NCI-H2029 (cell line): ENCODE data around the gene ICAM2.

Experiments used
- DNase-seq: peaks from one replicate; lab custom pipeline; 2025; lab: John Stamatoyannopoulos, UW

The ICAM2 gene

GRCh38 chr17:63974594-63975192 is 45.7 kb downstream of the ICAM2 start:
- no peak for DNase-seq

GRCh38 chr17:63973930-63974593 is 46.4 kb downstream of the ICAM2 start:
- DNase-seq: peak; percentile 45

GRCh38 chr17:63973247-63973646 is 47.2 kb downstream of the ICAM2 start:
- no peak for DNase-seq

GRCh38 chr17:63972796-63973195 is 47.6 kb downstream of the ICAM2 start, which contains the start of gene SCN4A:
Gene SCN4A, minus strand, starts transcription at chr17:63972918. Its CDS starts 77 bp downstream, at chr17:63972841.
- no peak for DNase-seq

- DNase-seq: no peak
These were observed 51.2 kb downstream of the ICAM2 start for GRCh38 chr17:63969278-63969677.

- no peak for DNase-seq
These were observed 52.5 kb downstream of the ICAM2 start for GRCh38 chr17:63967953-63968352.

GRCh38 chr17:63966646-63967264 is 53.7 kb downstream of the ICAM2 start:
- no peak for DNase-seq

GRCh38 chr17:63963123-63963522 is 57.3 kb downstream of the ICAM2 start:
- DNase-seq: no peak

GRCh38 chr17:63962298-63962744 is 58.1 kb downstream of the ICAM2 start:
- DNase-seq: no peak

- peak; percentile 73 for DNase-seq
These were observed 58.8 kb downstream of the ICAM2 start for GRCh38 chr17:63961355-63962212.

GRCh38 chr17:63960430-63960829 is 60.0 kb downstream of the ICAM2 start:
- no peak for DNase-seq

GRCh38 chr17:63960006-63960405 is 60.4 kb downstream of the ICAM2 start:
- no peak for DNase-seq

- DNase-seq: no peak
These were observed 64.0 kb downstream of the ICAM2 start for GRCh38 chr17:63956296-63956920.

GRCh38 chr17:63955791-63956190 is 64.6 kb downstream of the ICAM2 start:
- no peak for DNase-seq

- no peak for DNase-seq
These were observed 65.2 kb downstream of the ICAM2 start for GRCh38 chr17:63955232-63955631.

- DNase-seq: peak; percentile 53
These were observed 65.9 kb downstream of the ICAM2 start for GRCh38 chr17:63954402-63955063.
